HL-60/S4 (cell line): ENCODE measurements around the gene TTC39A.

ENCODE experiments used
- in situ Hi-C: fragments of 300-500 bp; cut with MboI; formaldehyde crosslinking; loops from 2 replicates; pipeline ENCODE4 v1.14.3; 2022; ENCODE audit warnings: low sequenced_read_pairs

Gene TTC39A

DNA sequence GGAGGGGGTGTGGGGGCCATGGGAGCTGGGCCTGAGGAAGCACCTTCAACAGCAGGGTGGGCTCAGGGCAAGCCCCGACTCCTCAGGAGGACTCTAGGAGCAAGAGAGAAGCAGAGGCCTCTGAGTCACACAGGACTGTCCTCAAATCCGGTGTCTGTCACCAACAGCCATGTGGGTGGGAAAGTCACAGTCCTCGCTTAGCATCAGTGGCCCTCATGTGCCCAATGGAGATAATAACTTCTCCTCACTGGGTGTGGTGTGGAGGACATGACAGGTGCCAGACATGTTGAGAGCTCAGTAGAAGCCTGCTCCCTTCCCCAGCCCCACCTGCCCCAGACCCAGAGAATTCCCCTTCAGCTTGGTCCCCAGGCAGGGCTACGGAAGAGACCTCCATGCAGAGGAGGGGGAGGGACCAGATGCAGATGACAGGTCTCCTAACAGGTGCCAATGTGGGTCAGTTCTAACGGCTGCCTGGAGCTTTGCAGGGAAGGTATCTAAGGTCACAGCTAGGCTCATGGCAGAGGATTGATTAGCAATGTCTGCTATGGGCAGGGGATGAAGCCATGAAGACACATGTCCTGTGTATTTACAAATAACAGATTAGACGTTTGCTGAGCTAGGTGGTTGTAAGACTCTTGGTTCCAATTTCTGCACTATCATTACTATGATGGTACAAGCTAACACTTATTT, 30.2 kb downstream of the TTC39A start:
- in situ Hi-C loops: no loop called here

DNA sequence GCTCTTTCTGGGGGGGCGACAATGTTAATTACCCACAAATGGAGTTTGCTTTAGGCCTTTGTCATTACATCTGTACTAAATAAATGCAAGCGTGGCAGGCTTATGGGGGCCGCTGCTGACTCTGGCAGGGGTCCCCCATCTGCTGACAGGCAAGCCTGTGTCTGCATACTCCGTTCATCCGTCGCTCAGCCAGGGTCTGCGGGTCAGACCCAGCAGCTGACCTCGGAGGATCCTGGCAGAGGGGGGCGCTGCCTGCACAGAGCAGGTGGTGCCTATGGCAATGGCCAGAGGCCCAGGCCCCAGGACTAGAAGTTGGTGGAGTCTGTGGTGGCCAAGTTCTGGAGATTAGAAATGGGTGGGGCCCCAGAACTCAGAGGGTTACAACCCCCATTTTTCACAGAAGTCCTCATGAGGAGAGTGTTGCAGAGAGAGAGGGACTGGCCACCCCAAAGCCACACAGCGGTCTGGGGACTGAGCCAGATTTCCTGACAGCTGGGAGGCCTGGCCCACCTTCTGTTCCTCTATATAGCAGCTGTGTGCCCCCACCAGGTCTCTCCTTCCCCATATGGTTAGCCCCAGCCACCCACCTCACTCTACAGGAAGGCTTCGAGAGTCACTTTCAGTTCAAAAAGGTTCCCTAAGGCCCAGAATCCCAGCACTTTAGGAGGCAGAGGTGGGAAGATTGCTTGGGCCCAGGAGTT, 31.0 kb downstream of the TTC39A start:
- in situ Hi-C loops: no loop called here

DNA sequence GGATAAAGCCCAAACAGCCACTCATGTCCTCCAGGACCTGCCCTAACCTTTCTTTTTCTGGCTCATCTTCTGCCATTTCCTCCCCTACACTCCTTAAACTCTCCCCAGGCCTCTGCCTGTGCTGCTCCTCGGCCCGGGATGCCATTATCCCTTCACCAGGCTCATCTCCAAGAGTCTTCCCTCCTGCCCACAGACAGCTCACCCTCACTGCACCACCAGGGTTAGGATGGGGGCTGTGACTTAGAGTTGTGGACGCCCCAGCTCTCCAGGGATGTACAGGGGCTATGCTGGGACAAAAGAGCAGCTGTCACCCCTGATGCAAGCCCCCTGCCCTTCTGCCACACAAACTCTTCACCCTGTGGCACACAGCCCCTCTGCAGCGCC, 32.0 kb downstream of the TTC39A start:
- in situ Hi-C loops: no loop called here

DNA sequence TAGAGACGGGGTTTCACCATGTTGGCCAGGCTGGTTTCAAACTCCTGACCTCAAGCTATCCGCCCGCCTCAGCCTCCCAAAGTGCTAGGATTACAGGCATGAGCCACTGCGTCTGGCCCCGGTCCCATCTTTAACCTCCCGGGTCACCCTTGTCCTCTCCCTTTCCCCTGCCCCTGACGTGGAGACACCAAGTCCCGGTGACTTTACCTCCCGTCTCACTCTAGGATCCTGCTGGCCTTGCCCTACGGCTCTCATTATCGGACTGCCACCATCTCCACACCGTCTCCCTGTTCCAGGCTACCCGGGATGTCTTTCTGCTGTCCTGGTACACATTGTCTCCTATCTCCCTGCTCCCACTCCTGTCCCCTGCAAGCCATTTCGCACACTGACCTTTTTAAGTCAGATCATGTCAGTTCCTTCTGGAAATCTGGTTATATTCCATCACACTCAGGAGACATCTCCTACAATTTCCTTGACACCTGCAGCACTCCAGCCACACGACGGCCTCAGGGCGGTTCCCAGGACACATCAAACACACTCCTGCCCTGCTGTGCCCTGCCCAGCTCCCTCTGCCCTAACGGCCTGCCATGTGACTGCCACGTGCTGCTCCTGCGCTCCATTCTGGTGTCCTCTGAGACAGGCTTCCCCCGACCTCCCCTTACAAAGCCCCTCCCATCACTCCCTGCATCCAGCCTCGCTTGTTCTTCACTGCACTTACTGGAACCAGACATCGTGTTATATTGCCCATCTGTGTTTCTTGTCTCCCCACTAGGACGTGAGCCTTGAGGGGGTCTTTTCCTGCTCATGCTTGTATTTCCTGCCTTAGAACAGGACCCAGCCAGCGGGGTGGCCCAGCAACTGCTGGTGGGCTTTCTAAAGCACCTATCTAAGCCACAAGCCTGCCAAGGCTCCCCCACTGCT, 32.7 kb downstream of the TTC39A start:
- in situ Hi-C loops: no loop called here

DNA sequence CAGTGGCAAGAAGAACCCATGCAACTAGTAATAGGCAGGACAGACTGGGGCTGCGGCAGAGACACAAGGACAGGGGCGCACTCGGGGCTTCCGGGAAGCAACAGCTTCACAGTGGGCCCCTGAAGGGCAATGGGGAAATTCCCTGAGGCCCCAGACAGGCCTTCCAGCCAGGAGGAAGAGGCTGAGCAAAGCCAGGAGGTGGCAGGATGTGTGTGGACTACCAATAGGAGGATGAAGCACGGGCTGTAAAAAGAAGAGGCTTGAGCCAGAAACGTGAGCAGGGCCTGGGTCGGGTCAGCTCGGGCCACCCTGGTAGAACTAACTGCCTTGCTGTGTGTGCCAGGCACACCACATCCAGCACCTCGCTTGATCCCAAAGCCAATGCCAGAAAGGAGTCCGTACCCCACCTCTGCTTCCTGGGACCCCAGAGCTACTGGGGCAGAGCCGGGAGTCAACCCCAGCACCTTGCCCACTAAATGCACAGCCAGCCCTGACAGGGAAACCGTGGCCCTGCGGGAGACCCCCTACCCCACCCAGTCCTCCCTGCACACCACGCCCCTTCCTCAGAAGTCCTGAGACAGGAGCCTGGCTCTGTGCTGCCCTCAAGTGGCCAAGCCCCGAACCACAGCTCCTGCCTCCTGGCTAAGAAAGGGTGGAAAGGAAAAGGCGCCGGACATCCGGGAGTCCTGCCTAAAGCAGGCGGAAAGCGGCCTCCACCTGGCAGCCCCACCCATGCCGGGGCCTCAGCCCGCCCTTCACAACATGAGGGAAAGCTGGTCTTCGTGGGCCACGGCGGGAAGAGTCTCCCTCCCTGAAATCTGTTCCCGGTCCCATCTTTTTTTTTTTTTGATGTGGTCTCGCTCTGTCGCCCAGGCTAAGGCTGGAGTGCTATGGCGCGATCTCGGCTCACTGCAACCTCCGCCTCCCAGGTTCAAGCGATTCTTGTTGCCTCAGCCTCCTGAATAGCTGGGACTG, 33.7 kb downstream of the TTC39A start:
- in situ Hi-C loops: no loop called here

DNA sequence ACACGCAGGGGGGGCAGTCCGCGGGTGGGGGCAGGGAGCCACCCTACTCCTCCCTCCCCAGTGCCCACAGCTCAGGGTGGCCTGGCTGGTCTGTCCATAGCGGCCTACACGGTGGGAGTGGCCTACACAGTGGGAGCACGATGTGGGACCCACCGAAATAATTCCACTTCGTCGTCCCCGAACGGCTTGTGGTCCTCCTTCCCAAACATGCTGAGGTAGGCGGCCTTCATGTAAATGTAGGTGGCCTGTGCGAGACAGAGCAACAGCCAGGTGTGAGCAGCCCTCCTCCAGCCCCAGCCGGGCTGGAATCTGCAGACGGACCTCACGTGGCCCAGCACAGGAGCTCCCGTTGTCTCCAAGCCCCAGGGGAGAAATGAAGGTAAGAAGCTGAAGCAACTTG, 34.4 kb downstream of the TTC39A start:
- in situ Hi-C loops: no loop called here

DNA sequence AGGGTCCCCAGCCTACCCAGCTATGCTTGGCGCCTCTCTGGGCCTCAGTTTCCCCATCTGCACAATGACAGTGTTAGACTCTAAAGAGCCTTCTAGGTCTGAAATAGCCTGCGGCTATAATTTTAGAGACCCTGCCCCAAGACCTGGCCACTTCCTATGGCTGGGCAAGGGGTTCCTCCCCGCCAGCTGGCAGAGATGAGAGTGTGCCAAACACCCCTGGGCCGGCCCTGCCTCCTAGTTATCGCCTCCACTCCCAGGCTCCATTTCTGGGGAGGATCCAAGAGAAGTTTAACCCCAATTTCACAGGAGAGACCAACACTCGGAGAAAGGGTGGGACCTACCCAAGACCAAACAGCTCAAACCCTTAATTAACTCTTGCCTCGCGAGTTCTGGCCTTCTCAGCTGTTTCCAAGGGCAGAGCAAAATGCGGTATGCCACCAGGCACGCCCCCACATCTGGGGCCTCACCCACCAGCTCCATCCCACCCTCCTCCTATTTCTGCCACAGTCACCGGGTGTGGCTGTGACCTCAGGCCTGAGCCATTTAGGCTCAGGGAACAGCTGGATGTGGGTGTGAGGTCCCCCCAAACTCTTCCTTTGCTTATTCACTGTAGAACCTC, 35.7 kb downstream of the TTC39A start:
- in situ Hi-C loops: no loop called here

DNA sequence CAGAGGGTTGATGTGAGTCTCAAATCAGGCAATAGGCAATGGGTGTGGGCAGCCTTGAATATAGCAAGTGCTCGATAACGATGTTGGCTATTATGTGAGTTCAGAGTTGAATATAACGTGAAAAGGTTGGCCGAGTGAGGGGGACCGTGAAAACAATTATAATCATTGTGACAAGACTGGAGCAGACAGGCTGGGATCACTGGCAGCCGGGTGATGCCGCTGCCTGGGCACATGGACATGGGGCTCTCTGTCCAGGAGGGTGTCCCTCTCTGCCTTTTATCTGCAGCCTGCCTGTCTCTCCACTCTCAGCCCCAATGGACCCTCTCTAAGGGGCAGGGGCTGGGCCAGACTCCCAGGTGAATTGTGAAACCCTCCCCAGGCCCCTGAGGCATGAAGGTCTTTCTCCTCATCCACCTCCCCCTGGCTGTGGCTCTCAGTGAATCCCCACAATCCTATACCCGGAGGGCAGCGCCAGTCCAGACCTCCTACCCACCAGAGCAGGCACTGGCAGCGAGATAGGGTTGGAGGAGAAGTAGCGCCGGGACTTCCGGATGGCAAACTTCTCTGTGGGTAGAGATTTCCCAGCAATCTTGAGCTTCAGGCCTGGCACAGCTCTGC, 36.4 kb downstream of the TTC39A start:
- in situ Hi-C loops: no loop called here

DNA sequence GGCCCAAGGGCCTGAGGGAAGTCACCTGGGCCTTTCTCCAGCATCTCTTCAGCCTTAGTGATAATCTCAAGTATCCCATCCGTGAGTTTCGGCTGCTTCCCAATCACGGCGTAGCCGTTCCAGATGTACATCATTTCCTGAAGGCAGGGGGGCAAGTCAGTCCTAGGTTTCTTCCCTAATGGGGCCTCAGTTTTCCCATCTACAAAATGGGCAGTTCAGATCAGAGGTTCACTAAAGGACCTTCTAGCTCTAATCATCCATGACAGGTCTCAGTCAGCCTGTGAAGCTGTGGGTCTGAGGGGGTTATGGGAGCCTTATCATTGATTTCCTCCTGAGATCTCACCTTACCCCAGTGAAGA, 39.9 kb downstream of the TTC39A start:
- in situ Hi-C loops: no loop called here

DNA sequence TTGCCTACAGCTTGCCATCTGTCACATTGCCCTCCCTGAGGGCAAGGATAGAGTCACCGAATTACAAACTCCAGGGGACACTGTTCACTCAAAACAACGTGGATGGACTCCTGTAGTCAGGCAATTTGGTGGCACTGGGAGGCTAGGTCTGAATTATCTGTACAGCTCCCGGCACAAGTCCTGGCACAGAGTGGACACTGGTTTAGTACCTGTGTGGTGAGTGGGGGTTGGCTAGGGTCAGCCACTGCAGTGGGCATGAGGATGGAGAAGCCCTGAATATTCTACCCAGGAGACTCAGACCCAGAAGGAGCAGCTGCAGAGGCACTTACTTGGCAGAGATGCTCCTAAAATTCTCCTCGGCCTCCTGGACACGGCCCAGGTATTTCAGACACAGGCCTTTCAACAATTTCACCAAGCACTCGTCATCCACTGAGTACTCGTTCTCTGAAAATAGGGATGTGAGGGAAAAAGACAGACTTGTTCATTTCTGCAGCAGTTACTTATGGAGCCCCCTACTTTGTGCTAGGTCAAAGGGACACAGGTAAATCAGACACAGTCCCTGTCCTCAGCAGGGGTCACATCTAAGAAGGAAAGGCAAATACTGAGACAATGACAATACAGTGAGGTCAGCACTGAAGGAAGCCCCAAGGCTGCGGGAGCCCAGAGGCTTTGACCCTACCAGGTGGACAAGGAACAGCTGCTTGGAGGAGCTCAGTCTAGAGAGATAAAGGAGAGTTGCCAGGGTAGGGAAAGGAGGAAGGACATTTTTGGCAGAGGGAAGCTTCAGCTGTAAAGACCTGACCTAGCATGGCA, 40.5 kb downstream of the TTC39A start:
- in situ Hi-C loops: no loop called here

DNA sequence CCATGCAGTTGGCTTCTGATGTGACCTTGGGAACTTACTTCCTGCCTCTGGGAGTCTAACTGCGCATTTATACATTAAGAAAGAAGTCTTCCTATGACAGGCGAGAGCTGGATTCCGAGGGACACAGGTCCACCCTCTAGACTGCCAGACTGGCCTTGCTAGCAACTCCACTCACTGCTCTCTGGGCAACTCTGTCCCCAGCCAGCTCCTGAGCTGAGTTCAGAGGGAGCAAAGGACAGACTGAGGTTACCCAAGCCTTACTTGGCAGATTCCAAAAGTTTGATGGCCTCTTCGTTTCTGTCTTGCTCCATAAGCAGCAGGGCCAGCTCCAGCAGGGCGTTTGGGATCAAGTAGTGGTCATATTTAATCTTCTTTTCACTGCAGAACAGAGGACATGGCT, 41.8 kb downstream of the TTC39A start:
- in situ Hi-C loops: no loop called here

DNA sequence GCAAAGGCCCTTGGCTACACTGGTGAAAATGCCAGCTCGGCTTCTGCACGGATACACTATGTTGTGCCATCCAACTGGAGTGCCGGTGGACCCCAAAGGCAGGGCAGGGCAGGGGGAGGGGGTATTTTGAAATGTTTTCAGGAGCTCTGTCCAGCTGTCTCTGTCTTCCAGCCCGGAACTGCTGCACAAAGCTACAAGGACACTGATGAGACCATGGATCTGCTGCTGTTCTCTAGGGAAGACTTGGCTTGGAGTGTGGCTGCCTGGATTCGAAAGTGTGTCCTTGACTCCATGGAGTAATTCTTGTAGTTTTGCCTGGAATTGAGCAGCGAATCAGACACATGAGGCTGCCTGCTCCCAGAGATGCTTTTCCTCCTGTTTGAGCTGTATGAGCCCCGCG, 42.4 kb downstream of the TTC39A start:
- in situ Hi-C loops: no loop called here

DNA sequence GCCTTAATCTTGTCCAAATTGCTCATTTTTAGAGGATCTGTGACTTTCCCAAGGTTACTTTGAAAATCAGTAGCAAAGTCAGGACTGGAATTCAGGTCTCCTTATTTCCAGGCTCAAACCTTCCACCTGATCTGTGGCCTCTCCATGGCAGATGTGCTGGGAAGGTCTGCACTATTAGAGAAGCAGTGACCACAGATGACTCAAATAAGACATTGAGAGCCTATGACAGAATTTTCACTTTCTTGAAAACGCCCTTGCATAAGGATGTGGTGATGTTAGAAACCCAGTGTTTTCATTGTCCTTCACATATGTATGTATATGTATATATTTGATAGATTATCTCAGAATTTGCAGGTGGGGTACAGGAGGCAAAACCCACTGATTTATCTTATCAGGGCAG, 45.3 kb downstream of the TTC39A start:
- in situ Hi-C loops: no loop called here

DNA sequence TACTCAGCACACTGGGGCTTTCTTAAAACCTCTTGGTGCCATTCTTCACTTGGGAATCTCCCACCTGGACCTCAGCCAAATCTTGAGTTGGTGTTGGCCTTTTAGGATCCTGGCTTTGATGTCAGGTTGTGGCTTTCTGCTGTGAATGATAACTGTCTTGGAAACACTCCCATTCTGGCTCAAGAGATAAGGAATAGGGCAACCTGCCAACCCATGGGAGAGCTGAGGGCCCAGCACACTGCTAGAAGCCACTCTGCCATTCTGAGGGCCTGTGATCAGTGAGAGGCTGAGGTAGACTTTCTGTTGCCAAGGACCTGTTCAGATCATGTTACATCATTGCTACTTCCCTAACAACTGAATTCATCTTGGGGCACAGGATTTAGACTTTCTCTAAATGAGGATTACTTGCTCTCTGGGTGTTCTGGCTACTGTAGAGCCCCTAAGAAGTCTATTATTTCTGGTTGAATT, 45.8 kb downstream of the TTC39A start:
- in situ Hi-C loops: no loop called here

DNA sequence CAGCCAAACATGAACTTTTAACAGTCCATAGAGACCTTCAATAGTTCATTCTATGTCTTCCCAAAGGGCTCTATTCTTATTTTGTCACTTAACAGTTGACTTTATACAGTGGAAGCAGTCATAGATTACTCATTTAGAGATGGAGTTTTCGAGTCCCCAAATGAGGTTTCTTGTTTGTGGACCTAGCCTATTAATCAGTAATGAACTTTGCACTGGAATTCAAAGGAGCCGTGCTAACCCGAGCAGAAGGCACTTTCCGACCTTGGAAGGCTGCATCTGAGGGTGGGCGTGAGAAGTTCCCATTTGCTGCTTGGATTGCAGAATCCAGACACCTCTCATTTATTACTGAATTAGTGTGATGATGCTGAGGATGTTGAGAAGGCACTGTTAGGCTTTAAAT, 46.4 kb downstream of the TTC39A start:
- in situ Hi-C loops: no loop called here

DNA sequence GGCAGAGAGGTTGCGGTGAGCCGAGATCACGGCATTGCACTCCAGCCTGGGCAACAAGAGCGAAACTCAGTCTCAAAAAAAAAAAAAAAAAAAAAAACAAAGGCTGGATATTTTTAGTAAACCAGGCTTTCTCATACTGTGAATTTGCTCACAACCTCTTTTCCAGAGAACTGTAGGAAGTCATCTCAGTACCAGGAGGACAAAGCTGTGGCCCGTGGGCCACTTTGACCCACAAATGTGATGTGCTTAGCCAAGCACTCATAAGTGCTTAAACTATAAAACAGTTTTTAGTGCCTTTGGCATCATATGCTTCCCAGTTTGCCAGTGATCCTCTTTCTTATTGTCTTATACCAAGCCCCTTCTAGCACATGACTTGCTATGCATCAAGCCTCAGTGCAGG, 47.8 kb downstream of the TTC39A start:
- in situ Hi-C loops: no loop called here

DNA sequence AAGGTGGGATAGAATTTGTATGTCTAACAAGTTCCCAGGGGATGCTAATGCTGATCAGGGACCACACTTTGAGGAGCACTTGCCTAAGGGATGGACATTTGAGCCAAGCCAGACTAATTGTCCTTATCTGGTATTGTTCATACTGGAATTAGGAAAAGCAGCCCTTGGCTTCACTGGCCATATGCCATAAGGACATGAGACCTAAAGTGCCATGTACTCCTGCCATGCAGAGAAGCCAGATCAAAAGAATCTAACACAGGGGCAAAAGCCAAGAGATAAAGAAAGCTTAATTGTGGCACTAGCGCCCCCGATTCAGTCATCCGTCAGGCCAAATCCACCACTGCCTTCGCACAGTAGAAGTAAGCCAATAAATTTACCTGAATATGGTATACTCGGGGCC, 48.6 kb downstream of the TTC39A start:
- in situ Hi-C loops: no loop called here

DNA sequence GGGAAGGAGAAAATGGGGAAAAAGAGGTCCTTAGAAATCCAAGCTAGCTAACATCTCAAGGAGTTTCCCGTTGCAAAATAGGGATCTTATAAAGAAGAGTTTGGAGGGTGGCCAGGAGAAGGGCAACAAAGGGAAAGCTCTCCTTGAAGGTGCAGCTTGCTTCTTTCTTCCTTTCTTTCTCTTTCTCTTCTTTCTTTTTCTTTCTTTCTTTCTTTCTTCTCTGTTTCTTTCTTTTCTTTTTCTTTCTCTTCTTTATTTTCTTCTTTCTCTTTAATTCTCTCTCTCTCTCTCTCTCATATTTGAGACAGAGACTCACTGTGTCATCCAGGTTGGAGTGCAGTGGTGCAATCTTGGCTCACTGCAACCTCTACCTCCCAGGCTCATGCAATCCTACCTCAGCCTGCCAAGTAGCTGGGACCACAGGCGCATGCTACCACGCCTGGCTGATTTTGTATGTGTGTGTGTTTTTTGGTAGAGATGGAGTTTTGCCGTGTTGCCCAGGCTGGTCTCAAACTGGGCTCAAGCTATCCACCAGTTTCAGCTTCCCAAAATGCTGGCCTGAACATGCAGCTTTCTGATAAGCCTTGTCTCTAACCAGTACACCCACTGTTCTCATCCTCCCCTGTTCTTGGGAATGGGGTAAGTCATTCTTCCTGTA, 49.9 kb downstream of the TTC39A start:
- in situ Hi-C loops: no loop called here
